Right lobe of liver (tissue), 6 donors: Measurements from ENCODE around the gene CACNA2D3. TPM values are rescaled to one million over a fixed set of nuclear protein-coding genes. Genes with fewer than 3 reads are reported as not detected.

Source experiments
- ATAC-seq, 4 donors: fragments of 200-7000 bp; cut with Tn5 transposase; one replicate each; pipeline ENCODE4 v1.9.1; 2020; ENCODE audit warnings: mild to moderate bottlenecking in 4 of 4, moderate library complexity in 4 of 4
- DNase-seq, 3 donors: peaks; one replicate each; pipeline ENCODE4 v3.0.0-alpha.2; 2020
- H3K27ac ChIP-seq, 3 donors: fragments of 200-600 bp; one replicate each; pipeline ENCODE4 v1.8.0; 2022
- H3K27me3 ChIP-seq, 2 donors: fragments of 200-600 bp; one replicate each; pipeline ENCODE4 v1.8.0; 2022
- H3K36me3 ChIP-seq, 4 donors: fragments of 200-600 bp; sonication (generic) in 1 of 4; one replicate each; pipeline versions ENCODE4 v1.5.1 to v1.8.0; 2017 to 2022; ENCODE audit warnings: control low read depth in 1 of 4
- H3K4me1 ChIP-seq, 4 donors: fragments of 200-600 bp; sonication (generic) in 1 of 4; one replicate each; pipeline versions ENCODE4 v1.5.1 to v1.8.0; 2017 to 2022; ENCODE audit warnings: control low read depth in 1 of 4
- H3K4me3 ChIP-seq, 3 donors: fragments of 200-600 bp; one replicate each; pipeline ENCODE4 v1.8.0; 2022
- H3K9me3 ChIP-seq, 4 donors: fragments of 200-600 bp; sonication (generic) in 1 of 4; one replicate each; pipeline versions ENCODE4 v1.5.1 to v1.8.0; 2017 to 2022; ENCODE audit warnings: control low read depth in 1 of 4
- CTCF ChIP-seq, 4 donors: fragments of 200-600 bp in 3 of 4; fragments of 450-650 bp in 1 of 4; IDR thresholded peaks; one replicate each; pipeline versions ENCODE4 v1.5.1 to v1.8.0; 2016 to 2022; ENCODE audit warnings: antibody characterized with exemption in 4 of 4, mild to moderate bottlenecking in 2 of 4
- POLR2A ChIP-seq: fragments of 450-650 bp; IDR thresholded peaks from one replicate; pipeline ENCODE4 v1.6.1; 2017; ENCODE audit warnings: antibody characterized with exemption, mild to moderate bottlenecking
- WGBS: methylation state at CpG from one replicate; pipeline ENCODE4 v1.1.6; 2018; ENCODE audit warnings: low coverage, low lambda C conversion rate; ENCODE audit not compliant: insufficient coverage; ENCODE audit errors: missing lambda C conversion rate; 5-methylcytosine and 5-hydroxymethylcytosine counted together
- intact Hi-C, 2 donors: fragments of 100-400 bp; cut with DNase I; formaldehyde crosslinking; loops; one replicate each; pipeline versions ENCODE4 v1.11.2 to v1.14.1; 2022
- total RNA-seq, 6 experiments: library from RNA; depleted of rRNA in 2 of 6; stranded (reverse); fragments of >200 nt in 2 of 6; fragmentation: NEBNext Ultra II Directional in 3 of 6; extraction: Animal tissue kit (Norgen Biotek cat#: 25700) in 3 of 6; gene quantifications; one replicate each; pipeline versions ENCODE4 v1.1.0 to v1.2.4, GENCODE V29; 2016 to 2023
- donor health status: DM: no; HTN: yes; CAD: no.
- donor health status: DM: no; HTN: no; CAD: no.
- donor health status: DM: no; HTN: no; CAD: no.
- donor health status: DM: no; HTN: yes; CAD: no.
- donor health status: DM: no; HTN: yes; CAD: no.

The CACNA2D3 gene
- total RNA-seq, 6 experiments from 2014 or later: 0.28 to 0.87 TPM; not detected in 4

- ATAC-seq: no peak
- Histone ChIP-seq H3K4me1 (no peaks in the 10 kb centered on the region), H3K36me3 (no peaks in the 10 kb centered on the region), H3K27me3 (no peaks in the 10 kb centered on the region), H3K27ac (no peak overlapping the region), H3K4me3 (no peak overlapping the region), H3K9me3 (no peaks in the 10 kb centered on the region)
- intact Hi-C loops: no loop called here
- no peak for DNase-seq
- 75% methylated on average over 1 of the region's 2 CpGs for WGBS
- no peak for TF ChIP-seq POLR2A
- TF ChIP-seq CTCF (IDR thresholded peaks at IDR 0.05): no peak
These were observed 314.9 kb downstream of the CACNA2D3 start for GRCh38 chr3:54437271-54437670.

GRCh38 chr3:54443561-54444161 lies 321.3 kb downstream of the CACNA2D3 start:
- Histone ChIP-seq H3K4me1 (no peaks in the 10 kb centered on the region), H3K36me3 (no peaks in the 10 kb centered on the region), H3K27me3 (no peaks in the 10 kb centered on the region), H3K9me3 (no peaks in the 10 kb centered on the region), H3K4me3 (no peak overlapping the region), H3K27ac (no peak overlapping the region)
- peak in 3 of 4 donors; percentile 31 to 72 (median 61) for ATAC-seq
- intact Hi-C loops: no loop called here
- TF ChIP-seq CTCF (IDR thresholded peaks at IDR 0.05) (no peak), POLR2A (no peak)
- DNase-seq: no peak
- WGBS: 23% methylated on average over 10 of the region's 11 CpGs

GRCh38 chr3:54445630-54446029 lies 323.3 kb downstream of the CACNA2D3 start:
- DNase-seq: no peak
- no peak overlapping the region for H3K4me3 ChIP-seq
- 86% methylated on average over 1 of the region's 1 CpG for WGBS
- H3K36me3 ChIP-seq: no peaks in the 10 kb centered on the region
- no peaks in the 10 kb centered on the region for H3K4me1 ChIP-seq
- H3K27ac ChIP-seq: no peak overlapping the region
- no peaks in the 10 kb centered on the region for H3K9me3 ChIP-seq
- TF ChIP-seq CTCF (IDR thresholded peaks at IDR 0.05) (no peak), POLR2A (no peak)
- ATAC-seq: no peak
- no peaks in the 10 kb centered on the region for H3K27me3 ChIP-seq
- intact Hi-C loops: no loop called here

- WGBS: 41% methylated on average over 2 of the region's 2 CpGs
These were observed 325.1 kb downstream of the CACNA2D3 start for GRCh38 chr3:54447427-54447826.

More at GRCh38 chr3:54447427-54447826, 325.1 kb downstream of the CACNA2D3 start:
- Histone ChIP-seq H3K27me3 (no peaks in the 10 kb centered on the region), H3K4me3 (no peak overlapping the region), H3K27ac (no peak overlapping the region), H3K9me3 (no peaks in the 10 kb centered on the region), H3K4me1 (no peaks in the 10 kb centered on the region), H3K36me3 (no peaks in the 10 kb centered on the region)
- TF ChIP-seq POLR2A: no peak
- no peak for TF ChIP-seq CTCF (IDR thresholded peaks at IDR 0.05)
- intact Hi-C loops: no loop called here
- DNase-seq (no peak), ATAC-seq (no peak)
